Stomach (tissue), 4 donors: Measurements from ENCODE around the gene SLMAP.

Experiments used
- EP300 ChIP-seq: sonication (generic); formaldehyde crosslinking; IDR thresholded peaks from one replicate; pipeline ENCODE4 v1.6.1; 2017; ENCODE audit warnings: antibody characterized with exemption
- TF ChIP-seq, protein P1 (sequence below), 7 experiments: fragments of 450-650 bp in 4 of 7; fragments of 200-600 bp in 3 of 7; sonication (generic) in 3 of 7; IDR thresholded peaks; one replicate each; pipeline ENCODE4 v1.5.1; 2016 to 2019; ENCODE audit warnings: antibody characterized with exemption in 7 of 7, control low read depth in 2 of 7, mild to moderate bottlenecking in 1 of 7

- TF ChIP-seq, protein P1, sequence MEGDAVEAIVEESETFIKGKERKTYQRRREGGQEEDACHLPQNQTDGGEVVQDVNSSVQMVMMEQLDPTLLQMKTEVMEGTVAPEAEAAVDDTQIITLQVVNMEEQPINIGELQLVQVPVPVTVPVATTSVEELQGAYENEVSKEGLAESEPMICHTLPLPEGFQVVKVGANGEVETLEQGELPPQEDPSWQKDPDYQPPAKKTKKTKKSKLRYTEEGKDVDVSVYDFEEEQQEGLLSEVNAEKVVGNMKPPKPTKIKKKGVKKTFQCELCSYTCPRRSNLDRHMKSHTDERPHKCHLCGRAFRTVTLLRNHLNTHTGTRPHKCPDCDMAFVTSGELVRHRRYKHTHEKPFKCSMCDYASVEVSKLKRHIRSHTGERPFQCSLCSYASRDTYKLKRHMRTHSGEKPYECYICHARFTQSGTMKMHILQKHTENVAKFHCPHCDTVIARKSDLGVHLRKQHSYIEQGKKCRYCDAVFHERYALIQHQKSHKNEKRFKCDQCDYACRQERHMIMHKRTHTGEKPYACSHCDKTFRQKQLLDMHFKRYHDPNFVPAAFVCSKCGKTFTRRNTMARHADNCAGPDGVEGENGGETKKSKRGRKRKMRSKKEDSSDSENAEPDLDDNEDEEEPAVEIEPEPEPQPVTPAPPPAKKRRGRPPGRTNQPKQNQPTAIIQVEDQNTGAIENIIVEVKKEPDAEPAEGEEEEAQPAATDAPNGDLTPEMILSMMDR (IDR thresholded peaks at IDR 0.05), result no peak
- no peak for TF ChIP-seq EP300
Observed at GRCh38 chr3:57971975-57972374, 215.9 kb downstream of the SLMAP start.
